ENCODE results near the gene ILRUN.

DNA sequence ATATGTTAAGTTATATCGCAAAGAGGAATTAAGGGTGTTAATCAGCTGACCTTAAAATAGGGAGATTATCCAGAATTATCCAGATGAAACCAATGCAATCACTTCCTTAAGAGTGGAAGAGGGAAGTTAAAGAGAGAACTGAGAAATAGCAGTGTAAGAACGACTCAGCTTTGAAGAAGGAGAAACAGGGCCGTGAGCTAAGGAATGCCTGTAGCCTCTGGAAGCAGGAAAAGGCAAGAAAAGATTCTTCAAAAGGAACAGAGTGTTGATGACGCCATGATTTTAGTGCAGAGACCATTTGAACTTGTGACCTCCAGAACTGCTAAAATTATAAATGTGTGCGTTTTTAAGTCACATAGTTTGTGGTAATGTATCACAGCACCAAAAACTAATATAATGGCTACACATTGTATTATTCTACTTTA, 32.7 kb downstream of the ILRUN start:
- TF ChIP-seq CTCF (IDR thresholded peaks at IDR 0.05; ENCODE audit: insufficient read depth, low read length) = no peak
- no peak for TF ChIP-seq GABPA (IDR thresholded peaks at IDR 0.05; ENCODE audit: low read depth)
